Right lobe of liver (tissue), 6 donors: ENCODE data around the gene CRNN. TPM values are rescaled to one million over a fixed set of nuclear protein-coding genes. Genes with fewer than 3 reads are reported as not detected.

Experiments used
- ATAC-seq, 4 donors: fragments of 200-7000 bp; cut with Tn5 transposase; one replicate each; pipeline ENCODE4 v1.9.1; 2020; ENCODE audit warnings: mild to moderate bottlenecking in 4 of 4, moderate library complexity in 4 of 4
- DNase-seq, 3 donors: peaks; one replicate each; pipeline ENCODE4 v3.0.0-alpha.2; 2020
- H3K27ac ChIP-seq, 3 donors: fragments of 200-600 bp; one replicate each; pipeline ENCODE4 v1.8.0; 2022
- H3K27me3 ChIP-seq, 2 donors: fragments of 200-600 bp; one replicate each; pipeline ENCODE4 v1.8.0; 2022
- H3K36me3 ChIP-seq, 4 donors: fragments of 200-600 bp; sonication (generic) in 1 of 4; one replicate each; pipeline versions ENCODE4 v1.5.1 to v1.8.0; 2017 to 2022; ENCODE audit warnings: control low read depth in 1 of 4
- H3K4me1 ChIP-seq, 4 donors: fragments of 200-600 bp; sonication (generic) in 1 of 4; one replicate each; pipeline versions ENCODE4 v1.5.1 to v1.8.0; 2017 to 2022; ENCODE audit warnings: control low read depth in 1 of 4
- H3K4me3 ChIP-seq, 3 donors: fragments of 200-600 bp; one replicate each; pipeline ENCODE4 v1.8.0; 2022
- H3K9me3 ChIP-seq, 4 donors: fragments of 200-600 bp; sonication (generic) in 1 of 4; one replicate each; pipeline versions ENCODE4 v1.5.1 to v1.8.0; 2017 to 2022; ENCODE audit warnings: control low read depth in 1 of 4
- CTCF ChIP-seq, 4 donors: fragments of 200-600 bp in 3 of 4; fragments of 450-650 bp in 1 of 4; IDR thresholded peaks; one replicate each; pipeline versions ENCODE4 v1.5.1 to v1.8.0; 2016 to 2022; ENCODE audit warnings: antibody characterized with exemption in 4 of 4, mild to moderate bottlenecking in 2 of 4
- POLR2A ChIP-seq: fragments of 450-650 bp; IDR thresholded peaks from one replicate; pipeline ENCODE4 v1.6.1; 2017; ENCODE audit warnings: antibody characterized with exemption, mild to moderate bottlenecking
- WGBS: methylation state at CpG from one replicate; pipeline ENCODE4 v1.1.6; 2018; ENCODE audit warnings: low coverage, low lambda C conversion rate; ENCODE audit not compliant: insufficient coverage; ENCODE audit errors: missing lambda C conversion rate; 5-methylcytosine and 5-hydroxymethylcytosine counted together
- intact Hi-C, 2 donors: fragments of 100-400 bp; cut with DNase I; formaldehyde crosslinking; loops; one replicate each; pipeline versions ENCODE4 v1.11.2 to v1.14.1; 2022
- total RNA-seq, 6 experiments: library from RNA; depleted of rRNA in 2 of 6; stranded (reverse); fragments of >200 nt in 2 of 6; fragmentation: NEBNext Ultra II Directional in 3 of 6; extraction: Animal tissue kit (Norgen Biotek cat#: 25700) in 3 of 6; gene quantifications; one replicate each; pipeline versions ENCODE4 v1.1.0 to v1.2.4, GENCODE V29; 2016 to 2023
- donor health status: DM: no; HTN: yes; CAD: no.
- donor health status: DM: no; HTN: no; CAD: no.
- donor health status: DM: no; HTN: no; CAD: no.
- donor health status: DM: no; HTN: yes; CAD: no.
- donor health status: DM: no; HTN: yes; CAD: no.

CRNN gene
- total RNA-seq, 6 experiments from 2014 or later, result not detected

DNA sequence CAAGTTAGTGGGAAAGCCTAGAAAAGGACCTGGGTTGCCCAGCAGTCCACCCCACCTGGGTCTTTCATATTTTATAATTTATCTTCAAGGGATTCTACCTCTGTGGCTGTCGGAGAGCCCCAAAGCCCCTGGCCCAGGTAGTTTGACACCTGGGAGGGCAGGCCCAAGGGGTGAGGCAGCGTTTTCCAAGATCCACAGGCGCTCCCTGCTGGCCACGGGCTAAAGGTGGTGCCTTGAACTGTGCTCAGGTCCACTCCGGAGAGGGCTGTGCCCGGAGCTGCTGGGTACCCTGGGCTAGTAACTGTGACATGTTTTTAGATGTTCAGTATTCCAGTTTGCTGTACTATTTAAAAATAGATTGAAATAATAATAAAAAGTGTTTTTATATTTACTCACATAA, 37.2 kb upstream of the CRNN start:
- H3K27me3 ChIP-seq, result no peaks in the 10 kb centered on the region
- TF ChIP-seq CTCF (IDR thresholded peaks at IDR 0.05) (peak in 1 of 4 donors; percentile 11), POLR2A (no peak)
- no peaks in the 10 kb centered on the region for H3K36me3 ChIP-seq
- intact Hi-C loops, result no loop called here
- DNase-seq (no peak), ATAC-seq (peak in 2 of 4 donors; percentile 29 to 35)
- H3K9me3 ChIP-seq, result no peaks in the 10 kb centered on the region
- H3K4me3 ChIP-seq, result no peak overlapping the region
- 46% methylated on average over 6 of the region's 6 CpGs for WGBS
- H3K27ac ChIP-seq, result no peak overlapping the region
- no peaks in the 10 kb centered on the region for H3K4me1 ChIP-seq

GRCh38 chr1:152449661-152450060, 35.6 kb upstream of the CRNN start:
- no peaks in the 10 kb centered on the region for H3K4me1 ChIP-seq
- H3K9me3 ChIP-seq, result no peaks in the 10 kb centered on the region
- ATAC-seq (no peak), DNase-seq (no peak)
- H3K27ac ChIP-seq, result no peak overlapping the region
- H3K4me3 ChIP-seq, result no peak overlapping the region
- no peaks in the 10 kb centered on the region for H3K27me3 ChIP-seq
- intact Hi-C loops, result loop anchor here (10.0 kb wide), 1 partner anchor 265 kb away; no protein-coding TSS in a partner anchor
- no peak for TF ChIP-seq CTCF (IDR thresholded peaks at IDR 0.05)
- WGBS, result no CpG with 5 or more reads among the region's 2 CpGs
- no peaks in the 10 kb centered on the region for H3K36me3 ChIP-seq

DNA sequence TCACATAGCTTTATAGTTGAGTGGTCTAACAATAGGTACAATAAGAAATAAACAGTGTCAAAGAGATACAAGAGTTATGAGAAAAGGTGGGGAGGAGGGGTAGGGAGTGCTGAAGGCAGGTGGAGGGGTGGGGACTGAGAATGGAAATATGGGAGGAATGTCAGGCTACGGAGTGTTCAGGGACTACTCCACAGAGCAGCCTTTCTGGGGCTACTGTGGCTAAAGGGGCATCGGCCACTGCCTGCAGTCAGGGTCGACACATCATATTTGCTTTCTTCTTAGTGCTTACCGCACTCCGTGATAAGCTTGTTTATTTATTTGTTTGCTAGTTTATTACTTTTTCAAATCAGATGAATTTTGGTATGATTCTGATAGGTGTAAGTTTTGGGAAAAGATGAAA, 34.4 kb upstream of the CRNN start:
- TF ChIP-seq CTCF (IDR thresholded peaks at IDR 0.05), result no peak
- H3K36me3 ChIP-seq, result no peaks in the 10 kb centered on the region
- H3K4me3 ChIP-seq, result no peak overlapping the region
- no peak for DNase-seq
- no peak overlapping the region for H3K27ac ChIP-seq
- intact Hi-C loops, result loop anchor here (10.0 kb wide), 1 partner anchor 264 kb away; no protein-coding TSS in a partner anchor
- no peaks in the 10 kb centered on the region for H3K4me1 ChIP-seq
- H3K9me3 ChIP-seq, result no peaks in the 10 kb centered on the region
- ATAC-seq, result no peak
- 47% methylated on average over 5 of the region's 5 CpGs for WGBS
- no peaks in the 10 kb centered on the region for H3K27me3 ChIP-seq

GRCh38 chr1:152448095-152448494, 34.0 kb upstream of the CRNN start:
- DNase-seq, result no peak
- Histone ChIP-seq H3K36me3 (no peaks in the 10 kb centered on the region), H3K27me3 (no peaks in the 10 kb centered on the region), H3K4me1 (no peaks in the 10 kb centered on the region), H3K4me3 (no peak overlapping the region), H3K27ac (no peak overlapping the region), H3K9me3 (no peaks in the 10 kb centered on the region)
- intact Hi-C loops, result loop anchor here (10.0 kb wide), 1 partner anchor 263 kb away; no protein-coding TSS in a partner anchor
- ATAC-seq, result no peak
- 40% methylated on average over 2 of the region's 2 CpGs for WGBS
- TF ChIP-seq CTCF (IDR thresholded peaks at IDR 0.05) (no peak), POLR2A (no peak)

- H3K9me3 ChIP-seq, result no peaks in the 10 kb centered on the region
- ATAC-seq (no peak), DNase-seq (no peak)
- no peaks in the 10 kb centered on the region for H3K36me3 ChIP-seq
- WGBS, result 25% methylated on average over 4 of the region's 4 CpGs
- H3K4me1 ChIP-seq, result no peaks in the 10 kb centered on the region
- no peaks in the 10 kb centered on the region for H3K27me3 ChIP-seq
- TF ChIP-seq POLR2A, result no peak
- TF ChIP-seq CTCF (IDR thresholded peaks at IDR 0.05), result no peak
- intact Hi-C loops, result loop anchor here (10.0 kb wide), 1 partner anchor 263 kb away; no protein-coding TSS in a partner anchor
- H3K27ac ChIP-seq, result no peak overlapping the region
- H3K4me3 ChIP-seq, result no peak overlapping the region
These were observed 33.4 kb upstream of the CRNN start for GRCh38 chr1:152447484-152447883.
